H9 (cell line): Measurements from ENCODE around the gene SLAMF7. TPM values are rescaled to one million over a fixed set of nuclear protein-coding genes. Genes with fewer than 3 reads are reported as not detected.
"Not testable (repeated sequence)": the region's sequence is repeated elsewhere in the genome, so short reads cannot be mapped to it uniquely, and the experiment has no call there.

Experiments
- DNase-seq: peaks from one replicate; pipeline ENCODE4 v3.0.0-alpha.2; 2017
- H2AFZ ChIP-seq: one replicate; pipeline ENCODE4 v1.6.1; 2013; ENCODE audit warnings: mild to moderate bottlenecking, low read length, control low read depth, moderate library complexity
- H2AK5ac ChIP-seq: 2 replicates; pipeline ENCODE4 v1.6.1; 2013; ENCODE audit warnings: low read length, control low read depth, mixed read lengths; ENCODE audit not compliant: insufficient read length
- H2BK120ac ChIP-seq: one replicate; pipeline ENCODE4 v1.6.1; 2013; ENCODE audit warnings: low read depth, mild to moderate bottlenecking, low read length, control low read depth, inconsistent platforms; ENCODE audit not compliant: poor library complexity, severe bottlenecking
- H2BK12ac ChIP-seq: 2 replicates; pipeline ENCODE4 v1.6.1; 2013; ENCODE audit warnings: low read length, control low read depth, mixed read lengths, low read depth; ENCODE audit not compliant: insufficient read length
- H2BK15ac ChIP-seq: 2 replicates; pipeline ENCODE4 v1.6.1; 2013; ENCODE audit warnings: low read depth, low read length, control low read depth
- H2BK20ac ChIP-seq: one replicate; pipeline ENCODE4 v1.6.1; 2013; ENCODE audit warnings: low read depth, mild to moderate bottlenecking, low read length, control low read depth, inconsistent platforms; ENCODE audit not compliant: poor library complexity, severe bottlenecking
- H2BK5ac ChIP-seq: 2 replicates; pipeline ENCODE4 v1.6.1; 2013; ENCODE audit warnings: low read length, control low read depth, mixed read lengths; ENCODE audit not compliant: insufficient read length
- H3K14ac ChIP-seq: 2 replicates; pipeline ENCODE4 v1.6.1; 2013; ENCODE audit warnings: low read length, control low read depth; ENCODE audit not compliant: insufficient read depth
- H3K18ac ChIP-seq: 2 replicates; pipeline ENCODE4 v1.6.1; 2013; ENCODE audit warnings: low read depth, mild to moderate bottlenecking, mixed read lengths, low read length, control low read depth; ENCODE audit not compliant: insufficient read length
- H3K23ac ChIP-seq: 2 replicates; pipeline ENCODE4 v1.6.1; 2013; ENCODE audit warnings: low read length, control low read depth, mixed read lengths, low read depth; ENCODE audit not compliant: insufficient read length
- H3K23me2 ChIP-seq: 2 replicates; pipeline ENCODE4 v1.6.1; 2013; ENCODE audit warnings: low read depth, mild to moderate bottlenecking, mixed read lengths, low read length, control low read depth; ENCODE audit not compliant: insufficient read length, poor library complexity, severe bottlenecking
- H3K27ac ChIP-seq: 2 replicates; pipeline ENCODE4 v1.5.1; 2013; ENCODE audit warnings: low read length, control low read depth, mixed read lengths, low read depth; ENCODE audit not compliant: insufficient read length
- H3K27me3 ChIP-seq: 2 replicates; pipeline ENCODE4 v1.6.1; 2013; ENCODE audit warnings: low read length, control low read depth, inconsistent platforms; ENCODE audit not compliant: insufficient read depth
- H3K4ac ChIP-seq: 2 replicates; pipeline ENCODE4 v1.6.1; 2013; ENCODE audit warnings: low read depth, mild to moderate bottlenecking, control low read depth, inconsistent platforms, low read length, moderate library complexity
- H3K4me1 ChIP-seq: 2 replicates; pipeline ENCODE4 v1.6.1; 2013; ENCODE audit warnings: low read length, control low read depth, inconsistent platforms; ENCODE audit not compliant: insufficient read depth
- H3K4me2 ChIP-seq: 2 replicates; pipeline ENCODE4 v1.6.1; 2013; ENCODE audit warnings: low read length, control low read depth, mixed read lengths; ENCODE audit not compliant: insufficient read length, insufficient read depth
- H3K56ac ChIP-seq: 2 replicates; pipeline ENCODE4 v1.6.1; 2013; ENCODE audit warnings: low read depth, mild to moderate bottlenecking, mixed read lengths, low read length, control low read depth; ENCODE audit not compliant: insufficient read length
- H3K79me1 ChIP-seq: 2 replicates; pipeline ENCODE4 v1.6.1; 2013; ENCODE audit warnings: low read depth, mild to moderate bottlenecking, moderate library complexity, low read length, control low read depth, inconsistent platforms; ENCODE audit not compliant: insufficient read depth, poor library complexity, severe bottlenecking
- H3K79me2 ChIP-seq: 2 replicates; pipeline ENCODE4 v1.6.1; 2013; ENCODE audit warnings: low read length, control low read depth, inconsistent platforms; ENCODE audit not compliant: insufficient read depth
- H3K9ac ChIP-seq: 2 replicates; pipeline ENCODE4 v1.6.1; 2013; ENCODE audit warnings: low read length, control low read depth, mixed read lengths; ENCODE audit not compliant: insufficient read length; ENCODE audit errors: extremely low read depth
- H3K9me3 ChIP-seq: one replicate; pipeline ENCODE4 v1.6.1; 2013; ENCODE audit warnings: low read depth, low read length, inconsistent platforms; ENCODE audit not compliant: control insufficient read depth
- H3T11ph ChIP-seq: one replicate; pipeline ENCODE4 v1.6.1; 2013; ENCODE audit warnings: mild to moderate bottlenecking, low read length, control low read depth, inconsistent platforms
- H4K20me1 ChIP-seq: one replicate; pipeline ENCODE4 v1.6.1; 2013; ENCODE audit not compliant: control insufficient read depth, insufficient read length, insufficient read depth
- H4K5ac ChIP-seq: 2 replicates; pipeline ENCODE4 v1.6.1; 2013; ENCODE audit warnings: low read depth, mild to moderate bottlenecking, mixed read lengths, low read length, control low read depth; ENCODE audit not compliant: insufficient read length
- H4K8ac ChIP-seq: replicated peaks from 2 replicates; pipeline ENCODE4 v1.6.1; 2013; ENCODE audit warnings: low read length, control low read depth, mixed read lengths, low read depth; ENCODE audit not compliant: insufficient read length
- H4K91ac ChIP-seq: 2 replicates; pipeline ENCODE4 v1.6.1; 2013; ENCODE audit warnings: low read depth, mild to moderate bottlenecking, moderate library complexity, mixed read lengths, low read length, control low read depth; ENCODE audit not compliant: insufficient read length
- H3K27ac Mint-ChIP-seq, 3 experiments: 2 replicates in 2 of 3; 3 replicates in 1 of 3; pipeline ENCODE4 v1.8.0; 2020 to 2021; ENCODE audit warnings: mixed read lengths in 3 of 3, mild to moderate bottlenecking in 1 of 3, moderate library complexity in 1 of 3
- H3K27me3 Mint-ChIP-seq: 2 replicates; pipeline ENCODE4 v1.8.0; 2021; ENCODE audit warnings: low read depth, mild to moderate bottlenecking, moderate library complexity, mixed read lengths
- H3K36me3 Mint-ChIP-seq, 3 experiments: 2 replicates in 2 of 3; 3 replicates in 1 of 3; pipeline ENCODE4 v1.8.0; 2020 to 2021; ENCODE audit warnings: low read depth in 3 of 3, mixed read lengths in 3 of 3; ENCODE audit not compliant: insufficient read depth in 1 of 3
- H3K4me1 Mint-ChIP-seq, 2 experiments: 2 replicates each; pipeline ENCODE4 v1.8.0; 2020; ENCODE audit warnings: mixed read lengths in 2 of 2
- H3K4me3 Mint-ChIP-seq, 2 experiments: 2 replicates in 1 of 2; 3 replicates in 1 of 2; pipeline ENCODE4 v1.8.0; 2020 to 2021; ENCODE audit warnings: mild to moderate bottlenecking in 2 of 2, mixed read lengths in 2 of 2, moderate library complexity in 1 of 2
- H3K9me3 Mint-ChIP-seq, 2 experiments: 2 replicates in 1 of 2; 3 replicates in 1 of 2; pipeline ENCODE4 v1.8.0; 2020; ENCODE audit warnings: mild to moderate bottlenecking in 2 of 2, mixed read lengths in 2 of 2, moderate library complexity in 1 of 2
- CTCF ChIP-seq: fragments of 200-600 bp; sonication (generic); conservative IDR thresholded peaks from 3 replicates; pipeline ENCODE4 v1.8.0; 2021; ENCODE audit warnings: antibody characterized with exemption, mild to moderate bottlenecking
- WGBS: extraction: QIAGEN DNeasy Blood & Tissue Kit; methylation state at CpG from one replicate; pipeline ENCODE4 v1.1.7; 2013; ENCODE audit warnings: missing lambda C conversion rate, low lambda C conversion rate, mixed read lengths; ENCODE audit not compliant: insufficient read length; ENCODE audit errors: extremely low coverage; 5-methylcytosine and 5-hydroxymethylcytosine counted together
- total RNA-seq: library from RNA; stranded (reverse); gene quantifications from 2 replicates; pipeline ENCODE4 v1.2.1, GENCODE V29; 2021

SLAMF7 gene
- total RNA-seq, 1 experiment from 2014 or later: not detected

GRCh38 chr1:160711602-160712311 lies 27.3 kb upstream of the SLAMF7 start, which contains the start of gene CD48:
CD48 (minus strand) TSS chr1:160711822; CDS start chr1:160711763, 59 bp downstream.
- Histone ChIP-seq H2BK15ac (no peak within 1 kb of the TSS), H3K9ac (no peak within 1 kb of the TSS), H2AK5ac (no peak within 1 kb of the TSS), H4K91ac (no peak within 1 kb of the TSS), H3K4me1 (no peaks in the 10 kb centered on the region), H3K27me3 (no peaks in the 10 kb centered on the region), H3K79me2 (no peaks in the 10 kb centered on the region), H3K4ac (no peak within 1 kb of the TSS), H4K8ac (no peak within 1 kb of the TSS), H3K56ac (no peak within 1 kb of the TSS), H2BK12ac (no peak within 1 kb of the TSS), H4K5ac (no peak within 1 kb of the TSS), H3K23me2 (no peaks in the 10 kb centered on the region), H2BK20ac (no peak within 1 kb of the TSS), H3K23ac (no peak within 1 kb of the TSS), H2AFZ (no peak within 1 kb of the TSS), H3K4me2 (no peak within 1 kb of the TSS), H3K9me3 (no peaks in the 10 kb centered on the region), H3K14ac (no peak within 1 kb of the TSS; the same call in 1 of the 2 replicates), H3K79me1 (no peaks in the 10 kb centered on the region), H2BK120ac (no peak within 1 kb of the TSS), H2BK5ac (no peak within 1 kb of the TSS), H3K27ac (no peak within 1 kb of the TSS), H4K20me1 (no peaks in the 10 kb centered on the region), H3K18ac (no peak within 1 kb of the TSS), H3T11ph (no peak within 1 kb of the TSS)
- Mint-ChIP-seq H3K4me1 (no peaks in the 10 kb centered on the region), H3K9me3 (no peaks in the 10 kb centered on the region), H3K27ac (no peak within 1 kb of the TSS), H3K4me3 (no peak within 1 kb of the TSS), H3K36me3 (no peaks in the 10 kb centered on the region), H3K27me3 (peaks cover 1% of the 10 kb centered on the region; the same call in 1 of the 2 replicates)
- no peak for TF ChIP-seq CTCF
- WGBS: no CpG with 5 or more reads among the region's 9 CpGs
- no peak for DNase-seq

GRCh38 chr1:160712525-160713080 lies 26.4 kb upstream of the SLAMF7 start:
- not testable (repeated sequence) for H2BK12ac ChIP-seq, H4K5ac ChIP-seq, H3T11ph ChIP-seq, H2BK120ac ChIP-seq, H2AFZ ChIP-seq, H4K20me1 ChIP-seq, H3K4me1 Mint-ChIP-seq, H3K4me1 ChIP-seq, H3K27me3 ChIP-seq, H3K18ac ChIP-seq, H4K91ac ChIP-seq, H3K23ac ChIP-seq, H2BK20ac ChIP-seq, H3K27ac ChIP-seq, H2BK15ac ChIP-seq, H3K27ac Mint-ChIP-seq, H3K9me3 Mint-ChIP-seq, H3K14ac ChIP-seq, H3K4ac ChIP-seq, DNase-seq, H3K36me3 Mint-ChIP-seq, H3K4me2 ChIP-seq, H3K79me2 ChIP-seq, H2BK5ac ChIP-seq, H3K23me2 ChIP-seq, H4K8ac ChIP-seq, H2AK5ac ChIP-seq, H3K27me3 Mint-ChIP-seq, H3K79me1 ChIP-seq, H3K9me3 ChIP-seq, H3K56ac ChIP-seq, H3K4me3 Mint-ChIP-seq, H3K9ac ChIP-seq
- WGBS: no CpG with 5 or more reads among the region's 5 CpGs
